ENCODE results near the gene C1orf94. TPM values are rescaled to one million over a fixed set of nuclear protein-coding genes. Genes with fewer than 3 reads are reported as not detected.

The C1orf94 gene
- total and polyA plus RNA-seq, 9 donors, result not detected

- H3K4me1 ChIP-seq (ENCODE audit: insufficient read depth), result no peaks in the 10 kb centered on the region
- no peak overlapping the region for H3K27ac ChIP-seq
- H3K36me3 ChIP-seq, result no peaks in the 10 kb centered on the region
- no peak overlapping the region for H3K4me3 ChIP-seq
- intact Hi-C loops (cut with DNase I), result no loop called here
- TF ChIP-seq POLR2A (IDR thresholded peaks at IDR 0.05) (no peak), CTCF (IDR thresholded peaks at IDR 0.05) (no peak), EP300 (IDR thresholded peaks at IDR 0.05) (no peak)
- DNase-seq, result no peak
- no peaks in the 10 kb centered on the region for H3K9me3 ChIP-seq
- no peaks in the 10 kb centered on the region for H3K27me3 ChIP-seq
- 61 to 75% (median 69%) methylated on average over 7 of the region's 7 CpGs for WGBS, 3 donors
These were observed 86.2 kb downstream of the C1orf94 start for GRCh38 chr1:34262921-34263320.

- no peaks in the 10 kb centered on the region for H3K36me3 ChIP-seq
- no peak for DNase-seq
- no peaks in the 10 kb centered on the region for H3K4me1 ChIP-seq (ENCODE audit: insufficient read depth)
- H3K27ac ChIP-seq, result no peak overlapping the region
- intact Hi-C loops (cut with DNase I), result no loop called here
- no peaks in the 10 kb centered on the region for H3K9me3 ChIP-seq
- no peak overlapping the region for H3K4me3 ChIP-seq
- WGBS, 3 donors, result 54 to 68% (median 59%) methylated on average over 4 of the region's 4 CpGs
- TF ChIP-seq CTCF (IDR thresholded peaks at IDR 0.05) (no peak), EP300 (IDR thresholded peaks at IDR 0.05) (no peak), POLR2A (IDR thresholded peaks at IDR 0.05) (no peak)
- no peaks in the 10 kb centered on the region for H3K27me3 ChIP-seq
These were observed 86.7 kb downstream of the C1orf94 start for GRCh38 chr1:34263406-34263805.

GRCh38 chr1:34265396-34265795 is 88.7 kb downstream of the C1orf94 start:
- no peak for DNase-seq
- no peaks in the 10 kb centered on the region for H3K9me3 ChIP-seq
- 64 to 88% (median 84%) methylated on average over 3 of the region's 3 CpGs for WGBS, 3 donors
- intact Hi-C loops (cut with DNase I), result no loop called here
- H3K4me1 ChIP-seq (ENCODE audit: insufficient read depth), result no peaks in the 10 kb centered on the region
- H3K27me3 ChIP-seq, result no peaks in the 10 kb centered on the region
- no peak overlapping the region for H3K4me3 ChIP-seq
- TF ChIP-seq CTCF (IDR thresholded peaks at IDR 0.05), result no peak
- TF ChIP-seq POLR2A (IDR thresholded peaks at IDR 0.05), result no peak
- no peak for TF ChIP-seq EP300 (IDR thresholded peaks at IDR 0.05)
- H3K36me3 ChIP-seq, result no peaks in the 10 kb centered on the region
- no peak overlapping the region for H3K27ac ChIP-seq

- H3K4me1 ChIP-seq (ENCODE audit: insufficient read depth), result no peaks in the 10 kb centered on the region
- no peaks in the 10 kb centered on the region for H3K27me3 ChIP-seq
- 9 to 15% (median 12%) methylated on average over 15 to 16 of the region's 16 CpGs for WGBS, 3 donors
- intact Hi-C loops (cut with DNase I), result no loop called here
- TF ChIP-seq POLR2A (IDR thresholded peaks at IDR 0.05) (no peak), CTCF (IDR thresholded peaks at IDR 0.05) (no peak)
- no peak overlapping the region for H3K4me3 ChIP-seq
- H3K36me3 ChIP-seq, result no peaks in the 10 kb centered on the region
- H3K9me3 ChIP-seq, result no peaks in the 10 kb centered on the region
- no peak overlapping the region for H3K27ac ChIP-seq
- no peak for DNase-seq
These were observed 89.6 kb downstream of the C1orf94 start for GRCh38 chr1:34266127-34266951.

All from ovary (tissue), 9 donors.